ENCODE measurements around the gene GPRC5A. TPM values are rescaled to one million over a fixed set of nuclear protein-coding genes. Genes with fewer than 3 reads are reported as not detected.

The GPRC5A gene
- total RNA-seq, 4 donors from 2014 or later: 1.4 to 21.9 (median 3.0) TPM

DNA sequence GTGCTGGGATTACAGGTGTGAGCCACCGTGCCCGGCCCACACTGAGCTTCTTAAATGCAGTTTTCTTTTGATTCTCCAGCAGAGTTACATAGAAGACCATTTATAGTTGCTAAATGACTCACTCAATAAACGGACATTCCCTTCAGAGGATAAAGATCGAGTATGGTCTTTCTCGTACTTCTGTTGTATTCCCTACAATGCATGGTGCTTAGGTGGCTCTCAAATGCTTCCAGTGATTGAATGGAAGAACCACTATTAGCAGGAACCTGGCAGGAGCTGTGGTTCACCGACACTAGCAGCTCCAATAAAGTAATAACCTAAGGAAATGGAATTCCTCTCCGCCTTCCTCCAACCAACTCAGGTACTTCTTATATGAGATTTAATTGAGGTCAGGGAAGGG, 3.9 kb upstream of the GPRC5A start:
- no peak for TF ChIP-seq CTCF (IDR thresholded peaks at IDR 0.05)
- no peak for TF ChIP-seq POLR2A (IDR thresholded peaks at IDR 0.05)
- TF ChIP-seq EP300 (IDR thresholded peaks at IDR 0.05): no peak
- TF ChIP-seq POLR2AphosphoS5 (IDR thresholded peaks at IDR 0.05): no peak
- H3K4me1 ChIP-seq: peaks cover 0 to 24% (median 0%) of the 10 kb centered on the region in 3 donors

DNA sequence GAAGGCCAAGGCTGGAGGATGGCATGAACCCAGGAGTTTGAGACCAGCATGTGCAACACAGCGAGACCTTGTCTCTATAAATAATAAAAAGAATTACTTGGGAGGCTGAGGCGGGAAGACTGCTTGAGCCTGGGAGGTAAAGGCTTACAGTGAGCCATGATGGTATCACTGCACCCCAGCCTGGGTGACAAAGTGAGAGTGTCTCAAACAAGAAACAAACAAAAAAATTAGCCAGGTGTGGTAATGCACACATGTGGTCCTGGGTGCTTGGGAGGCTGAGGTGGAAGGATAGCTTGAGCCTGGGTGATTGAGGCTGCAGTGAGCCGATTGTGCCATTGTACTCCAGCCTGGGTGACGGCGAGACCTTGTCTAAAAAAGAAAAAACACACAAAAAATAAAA, 1.7 kb upstream of the GPRC5A start:
- no peaks in the 10 kb centered on the region for H3K9me3 ChIP-seq
- no peak overlapping the region for H3K27ac ChIP-seq
- no peak for ATAC-seq
- H3K36me3 ChIP-seq: no peaks in the 10 kb centered on the region
- no peak for TF ChIP-seq POLR2AphosphoS5 (IDR thresholded peaks at IDR 0.05)
- WGBS, 2 donors (ENCODE audit: low coverage in 1 of 2): 96 to 100% methylated on average over 2 to 5 of the region's 5 CpGs
- H3K27me3 ChIP-seq: peaks cover 8% of the 10 kb centered on the region
- H3K4me1 ChIP-seq: peaks cover 0 to 30% (median 0%) of the 10 kb centered on the region in 3 donors
- H3K4me3 ChIP-seq: no peak overlapping the region

More for the DNA sequence above, 3.9 kb upstream of the GPRC5A start:
- Histone ChIP-seq H3K4me3 (no peak overlapping the region), H3K27me3 (peaks cover 2% of the 10 kb centered on the region), H3K36me3 (no peaks in the 10 kb centered on the region), H3K9me3 (no peaks in the 10 kb centered on the region), H3K27ac (no peak overlapping the region)
- ATAC-seq: no peak
- WGBS, 2 donors (ENCODE audit: low coverage in 1 of 2): 73 to 88% methylated on average over 3 to 6 of the region's 7 CpGs

- Histone ChIP-seq H3K9me3 (no peaks in the 10 kb centered on the region), H3K27me3 (peaks cover 8% of the 10 kb centered on the region), H3K4me1 (peaks cover 0 to 30% (median 0%) of the 10 kb centered on the region in 3 donors), H3K4me3 (peak overlapping the region; percentile 42 to 68), H3K27ac (peak overlapping the region; percentile 26 to 81 (median 80)), H3K36me3 (no peaks in the 10 kb centered on the region)
- TF ChIP-seq CTCF (IDR thresholded peaks at IDR 0.05): no peak
- TF ChIP-seq POLR2AphosphoS5 (IDR thresholded peaks at IDR 0.05): no peak
- no peak for TF ChIP-seq EP300 (IDR thresholded peaks at IDR 0.05)
- TF ChIP-seq POLR2A (IDR thresholded peaks at IDR 0.05): no peak
- peak; percentile 37 for ATAC-seq
- 0 to 5% methylated on average over 4 to 10 of the region's 16 CpGs for WGBS, 2 donors (ENCODE audit: low coverage in 1 of 2)
These were observed 751 bp upstream of the GPRC5A start for GRCh38 chr12:12890543-12891079.

DNA sequence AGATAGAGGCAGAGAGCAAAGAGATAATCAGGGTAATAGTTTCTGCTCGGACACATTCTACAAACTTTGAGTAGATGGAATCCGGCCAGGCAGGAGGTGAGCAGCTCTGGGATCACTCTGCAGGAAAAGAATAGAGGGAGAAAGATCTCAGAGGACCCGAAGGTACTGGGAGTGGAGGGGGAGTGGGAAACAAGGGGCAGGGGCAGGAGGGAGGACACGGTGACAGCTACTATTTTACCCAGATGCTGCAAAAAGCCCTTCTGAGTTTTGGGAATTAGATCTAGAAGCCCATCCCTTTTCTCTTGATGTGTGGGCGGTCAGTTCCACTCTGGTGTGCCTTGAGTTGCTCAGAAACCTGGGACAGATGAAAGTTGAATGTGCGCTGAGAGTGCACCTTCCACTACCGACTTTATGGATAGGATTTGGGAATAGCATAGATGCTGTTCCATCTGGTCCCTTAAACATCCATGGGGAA, 556 bp downstream of the GPRC5A start:
- Histone ChIP-seq H3K27ac (peak overlapping the region in 3 of 4 donors; percentile 79 to 81 (median 80)), H3K9me3 (no peaks in the 10 kb centered on the region), H3K4me1 (peaks cover 0 to 30% (median 0%) of the 10 kb centered on the region in 3 donors), H3K4me3 (peak overlapping the region; percentile 42 to 68), H3K27me3 (peaks cover 8% of the 10 kb centered on the region), H3K36me3 (no peaks in the 10 kb centered on the region)
- no peak for ATAC-seq
- TF ChIP-seq POLR2A (IDR thresholded peaks at IDR 0.05) (no peak), CTCF (IDR thresholded peaks at IDR 0.05) (no peak), POLR2AphosphoS5 (IDR thresholded peaks at IDR 0.05) (no peak), EP300 (IDR thresholded peaks at IDR 0.05) (no peak)
- 34 to 42% methylated on average over 4 to 5 of the region's 7 CpGs for WGBS, 2 donors (ENCODE audit: low coverage in 1 of 2)

GRCh38 chr12:12892681-12893141, 1.3 kb downstream of the GPRC5A start:
- peak overlapping the region in 2 of 4 donors; percentile 13 to 81 for H3K27ac ChIP-seq
- 65 to 78% methylated on average over 4 to 10 of the region's 10 CpGs for WGBS, 2 donors (ENCODE audit: low coverage in 1 of 2)
- TF ChIP-seq CTCF (IDR thresholded peaks at IDR 0.05) (no peak), EP300 (IDR thresholded peaks at IDR 0.05) (no peak), POLR2AphosphoS5 (IDR thresholded peaks at IDR 0.05) (no peak), POLR2A (IDR thresholded peaks at IDR 0.05) (no peak)
- no peaks in the 10 kb centered on the region for H3K36me3 ChIP-seq
- peaks cover 8% of the 10 kb centered on the region for H3K27me3 ChIP-seq
- H3K4me3 ChIP-seq: peak overlapping the region in 1 of 2 donors; percentile 68
- ATAC-seq: no peak
- no peaks in the 10 kb centered on the region for H3K9me3 ChIP-seq
- H3K4me1 ChIP-seq: peaks cover 0 to 30% (median 0%) of the 10 kb centered on the region in 3 donors
